ENCODE data around the gene CCDC69. TPM values are rescaled to one million over a fixed set of nuclear protein-coding genes. Genes with fewer than 3 reads are reported as not detected.
A peak's percentile ranks its signal among the peaks of the same experiment; 100 is the strongest.

CCDC69 gene
- total RNA-seq, 4 donors from 2014 or later: 204 to 317 (median 256) TPM

GRCh38 chr5:151151793-151152192, 72.1 kb downstream of the CCDC69 start:
- TF ChIP-seq POLR2A (IDR thresholded peaks at IDR 0.05) (no peak), CTCF (IDR thresholded peaks at IDR 0.05) (no peak), EP300 (IDR thresholded peaks at IDR 0.05) (no peak), POLR2AphosphoS5 (IDR thresholded peaks at IDR 0.05) (no peak)
- 15 to 17% methylated on average over 1 to 3 of the region's 5 CpGs for WGBS, 2 donors (ENCODE audit: low coverage in 1 of 2)
- Histone ChIP-seq H3K27me3 (no peaks in the 10 kb centered on the region), H3K9me3 (no peaks in the 10 kb centered on the region), H3K4me1 (peaks cover 14 to 100% (median 52%) of the 10 kb centered on the region in 3 donors), H3K27ac (peak overlapping the region; percentile 16 to 95 (median 87)), H3K4me3 (no peak overlapping the region), H3K36me3 (peaks cover 0 to 10% of the 10 kb centered on the region in 2 donors)
- no peak for ATAC-seq

GRCh38 chr5:151151263-151151660, 72.6 kb downstream of the CCDC69 start:
- no peak for TF ChIP-seq CTCF (IDR thresholded peaks at IDR 0.05)
- no peak for TF ChIP-seq POLR2AphosphoS5 (IDR thresholded peaks at IDR 0.05)
- TF ChIP-seq POLR2A (IDR thresholded peaks at IDR 0.05): no peak
- TF ChIP-seq EP300 (IDR thresholded peaks at IDR 0.05): no peak
- peaks cover 14 to 100% (median 51%) of the 10 kb centered on the region in 3 donors for H3K4me1 ChIP-seq

GRCh38 chr5:151150471-151151262, 73.2 kb downstream of the CCDC69 start:
- WGBS, 2 donors (ENCODE audit: low coverage in 1 of 2): 21% methylated on average over 5 of the region's 5 CpGs; no CpG with 5 or more reads in 1 of the 2 donors
- H3K9me3 ChIP-seq: no peaks in the 10 kb centered on the region
- no peaks in the 10 kb centered on the region for H3K27me3 ChIP-seq
- H3K4me3 ChIP-seq: no peak overlapping the region
- peak; percentile 80 for ATAC-seq
- H3K36me3 ChIP-seq: peaks cover 0 to 21% of the 10 kb centered on the region in 2 donors
- H3K4me1 ChIP-seq: peaks cover 13 to 100% (median 51%) of the 10 kb centered on the region in 3 donors
- H3K27ac ChIP-seq: peak overlapping the region; percentile 16 to 95 (median 87)
- no peak for TF ChIP-seq EP300 (IDR thresholded peaks at IDR 0.05)
- peak; percentile 64 for TF ChIP-seq POLR2AphosphoS5 (IDR thresholded peaks at IDR 0.05)

More at GRCh38 chr5:151151263-151151660, 72.6 kb downstream of the CCDC69 start:
- H3K27ac ChIP-seq: peak overlapping the region; percentile 16 to 95 (median 87)
- H3K36me3 ChIP-seq: peaks cover 0 to 15% of the 10 kb centered on the region in 2 donors
- H3K4me3 ChIP-seq: no peak overlapping the region
- 0% methylated on average over 1 of the region's 2 CpGs; no CpG with 5 or more reads in 1 of the 2 donors for WGBS, 2 donors (ENCODE audit: low coverage in 1 of 2)
- no peaks in the 10 kb centered on the region for H3K27me3 ChIP-seq
- ATAC-seq: no peak
- H3K9me3 ChIP-seq: no peaks in the 10 kb centered on the region

GRCh38 chr5:151148583-151148982, 75.3 kb downstream of the CCDC69 start:
- Histone ChIP-seq H3K27me3 (no peaks in the 10 kb centered on the region), H3K36me3 (peaks cover 0 to 40% of the 10 kb centered on the region in 2 donors), H3K27ac (no peak overlapping the region), H3K4me1 (peaks cover 8 to 100% (median 36%) of the 10 kb centered on the region in 3 donors), H3K4me3 (no peak overlapping the region), H3K9me3 (no peaks in the 10 kb centered on the region)
- ATAC-seq: no peak
- no peak for TF ChIP-seq POLR2AphosphoS5 (IDR thresholded peaks at IDR 0.05)
- no peak for TF ChIP-seq EP300 (IDR thresholded peaks at IDR 0.05)
- TF ChIP-seq CTCF (IDR thresholded peaks at IDR 0.05): no peak
- no peak for TF ChIP-seq POLR2A (IDR thresholded peaks at IDR 0.05)
- 75% methylated on average over 5 of the region's 7 CpGs; no CpG with 5 or more reads in 1 of the 2 donors for WGBS, 2 donors (ENCODE audit: low coverage in 1 of 2)

- Histone ChIP-seq H3K27me3 (no peaks in the 10 kb centered on the region), H3K4me1 (peaks cover 8 to 100% (median 42%) of the 10 kb centered on the region in 3 donors), H3K4me3 (no peak overlapping the region), H3K27ac (no peak overlapping the region), H3K36me3 (peaks cover 0 to 50% of the 10 kb centered on the region in 2 donors), H3K9me3 (no peaks in the 10 kb centered on the region)
- ATAC-seq: no peak
- TF ChIP-seq POLR2A (IDR thresholded peaks at IDR 0.05) (no peak), POLR2AphosphoS5 (IDR thresholded peaks at IDR 0.05) (no peak), EP300 (IDR thresholded peaks at IDR 0.05) (no peak), CTCF (IDR thresholded peaks at IDR 0.05) (no peak)
- 83 to 92% methylated on average over 2 of the region's 4 CpGs for WGBS, 2 donors (ENCODE audit: low coverage in 1 of 2)
These were observed 76.9 kb downstream of the CCDC69 start for GRCh38 chr5:151147033-151147432.
